H4 (cell line): ENCODE data around the gene KIF22. TPM values are rescaled to one million over a fixed set of nuclear protein-coding genes. Genes with fewer than 3 reads are reported as not detected.

ENCODE experiments used
- DNase-seq: peaks from one replicate; pipeline ENCODE4 v3.0.0-alpha.2; 2015; ENCODE audit warnings: low spot score
- total RNA-seq: library from RNA; depleted of rRNA; stranded (reverse); fragments of >200 nt; shearing (Covaris generic); gene quantifications from 2 replicates; pipeline ENCODE4 v1.2.3, GENCODE V29; 2014; rRNA removed

Gene KIF22
- total RNA-seq, 1 experiment from 2014 or later, result 72.7 TPM

DNA sequence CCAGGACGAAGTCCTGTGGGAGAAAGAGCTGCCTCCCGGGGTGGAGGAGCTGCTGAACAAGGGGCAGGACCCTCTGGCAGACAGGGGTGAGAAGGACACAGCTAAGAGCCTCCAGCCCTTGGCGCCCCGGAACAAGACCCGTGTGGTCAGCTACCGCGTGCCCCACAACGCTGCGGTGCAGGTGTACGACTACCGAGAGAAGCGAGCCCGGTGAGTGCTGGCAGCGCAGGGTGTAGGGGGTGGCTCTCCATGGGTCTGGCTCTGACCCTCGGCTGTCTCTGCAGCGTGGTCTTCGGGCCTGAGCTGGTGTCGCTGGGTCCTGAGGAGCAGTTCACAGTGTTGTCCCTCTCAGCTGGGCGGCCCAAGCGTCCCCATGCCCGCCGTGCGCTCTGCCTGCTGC is 51.1 kb downstream of the KIF22 start:
- DNase-seq, result no peak

DNA sequence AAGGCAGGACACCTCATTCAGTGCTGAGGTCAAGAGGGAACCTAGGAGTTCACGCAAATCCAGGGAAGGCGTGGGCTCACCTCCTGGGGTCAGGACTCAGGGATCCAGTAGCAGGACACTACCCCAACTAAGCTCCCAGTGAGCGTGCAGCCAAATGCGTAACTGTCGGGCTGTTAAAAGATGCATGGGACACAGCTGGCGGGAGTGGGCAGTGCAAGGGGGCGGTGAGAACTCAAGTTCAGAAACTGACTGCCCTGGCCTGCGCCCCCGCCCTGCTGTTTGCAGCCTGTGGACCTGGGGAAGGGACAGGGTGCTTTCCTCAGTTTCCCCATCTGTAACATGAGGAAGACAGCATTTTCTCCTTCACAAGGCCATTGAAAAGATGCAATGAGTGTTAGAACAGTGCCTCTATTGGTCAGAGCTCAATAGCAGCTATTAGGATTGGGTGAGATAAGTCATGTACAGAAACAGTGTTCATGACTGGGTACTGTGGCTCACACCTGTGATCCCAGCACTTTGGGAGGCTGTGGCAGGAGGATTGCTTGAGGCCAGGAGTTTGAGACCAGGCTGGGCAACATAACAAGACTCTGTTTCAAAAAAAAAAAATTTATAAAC is 52.3 kb downstream of the KIF22 start:
- DNase-seq, result no peak

DNA sequence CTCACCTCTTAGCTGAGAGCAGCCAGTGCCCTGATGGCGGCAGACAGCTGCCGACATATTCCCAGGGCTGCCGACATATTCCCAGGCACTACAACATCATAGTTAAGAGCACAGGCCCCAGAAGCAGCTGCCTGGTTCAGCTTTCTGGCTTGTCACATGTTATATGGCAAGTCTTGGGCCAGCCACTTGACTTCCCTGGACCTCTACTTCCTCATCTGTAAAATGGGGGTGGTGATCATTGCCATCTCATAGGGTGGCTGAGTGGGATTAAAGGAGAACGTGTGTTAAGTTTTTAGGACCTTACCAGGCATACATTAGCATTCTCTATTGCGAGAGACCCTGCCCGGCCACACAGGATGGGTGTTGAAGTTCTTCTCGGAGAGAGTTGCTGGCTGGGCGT is 53.4 kb downstream of the KIF22 start:
- DNase-seq, result no peak

DNA sequence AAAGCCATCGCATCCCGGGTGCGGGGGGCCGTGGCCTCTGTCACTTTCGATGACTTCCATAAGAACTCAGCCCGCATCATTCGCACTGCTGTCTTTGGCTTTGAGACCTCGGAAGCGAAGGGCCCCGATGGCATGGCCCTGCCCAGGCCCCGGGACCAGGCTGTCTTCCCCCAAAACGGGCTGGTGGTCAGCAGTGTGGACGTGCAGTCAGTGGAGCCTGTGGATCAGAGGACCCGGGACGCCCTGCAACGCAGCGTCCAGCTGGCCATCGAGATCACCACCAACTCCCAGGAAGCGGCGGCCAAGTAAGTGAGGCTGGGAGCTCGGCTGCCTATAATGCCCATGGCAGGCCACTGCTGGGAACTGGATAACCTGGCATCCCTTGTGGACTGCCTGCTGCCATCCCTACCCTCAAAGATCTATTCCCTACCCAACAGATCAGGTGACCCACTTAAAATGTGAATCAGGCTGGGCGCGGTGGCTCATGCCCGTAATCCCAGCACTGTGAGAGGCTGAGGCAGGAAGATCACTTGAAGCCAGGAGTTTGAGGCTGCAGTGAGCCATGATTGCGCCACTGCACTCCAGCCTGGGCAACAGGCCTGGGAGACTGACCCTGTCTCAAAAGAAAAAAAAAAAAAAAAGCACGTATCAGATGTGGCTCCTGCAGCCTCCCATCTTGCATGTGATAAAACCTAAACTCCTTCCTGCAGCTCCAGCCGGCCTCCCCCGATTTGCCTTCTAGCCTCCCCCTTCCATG is 54.2 kb downstream of the KIF22 start:
- no peak for DNase-seq

DNA sequence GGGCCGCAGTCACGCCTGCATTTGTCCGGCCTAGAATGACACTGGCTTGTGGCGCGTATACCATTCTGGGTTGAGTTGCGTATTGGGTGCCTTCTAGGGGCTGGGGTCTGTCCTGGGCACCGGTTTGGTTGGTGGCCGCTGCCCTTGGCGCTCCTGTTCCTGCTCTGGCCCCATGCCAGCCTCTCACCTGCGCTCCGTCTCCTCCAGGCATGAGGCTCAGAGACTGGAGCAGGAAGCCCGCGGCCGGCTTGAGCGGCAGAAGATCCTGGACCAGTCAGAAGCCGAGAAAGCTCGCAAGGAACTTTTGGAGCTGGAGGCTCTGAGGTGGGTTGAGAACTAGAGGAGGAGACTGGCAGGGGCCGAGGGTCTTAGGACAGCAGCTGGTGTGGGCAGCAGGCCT is 55.1 kb downstream of the KIF22 start:
- DNase-seq, result no peak

DNA sequence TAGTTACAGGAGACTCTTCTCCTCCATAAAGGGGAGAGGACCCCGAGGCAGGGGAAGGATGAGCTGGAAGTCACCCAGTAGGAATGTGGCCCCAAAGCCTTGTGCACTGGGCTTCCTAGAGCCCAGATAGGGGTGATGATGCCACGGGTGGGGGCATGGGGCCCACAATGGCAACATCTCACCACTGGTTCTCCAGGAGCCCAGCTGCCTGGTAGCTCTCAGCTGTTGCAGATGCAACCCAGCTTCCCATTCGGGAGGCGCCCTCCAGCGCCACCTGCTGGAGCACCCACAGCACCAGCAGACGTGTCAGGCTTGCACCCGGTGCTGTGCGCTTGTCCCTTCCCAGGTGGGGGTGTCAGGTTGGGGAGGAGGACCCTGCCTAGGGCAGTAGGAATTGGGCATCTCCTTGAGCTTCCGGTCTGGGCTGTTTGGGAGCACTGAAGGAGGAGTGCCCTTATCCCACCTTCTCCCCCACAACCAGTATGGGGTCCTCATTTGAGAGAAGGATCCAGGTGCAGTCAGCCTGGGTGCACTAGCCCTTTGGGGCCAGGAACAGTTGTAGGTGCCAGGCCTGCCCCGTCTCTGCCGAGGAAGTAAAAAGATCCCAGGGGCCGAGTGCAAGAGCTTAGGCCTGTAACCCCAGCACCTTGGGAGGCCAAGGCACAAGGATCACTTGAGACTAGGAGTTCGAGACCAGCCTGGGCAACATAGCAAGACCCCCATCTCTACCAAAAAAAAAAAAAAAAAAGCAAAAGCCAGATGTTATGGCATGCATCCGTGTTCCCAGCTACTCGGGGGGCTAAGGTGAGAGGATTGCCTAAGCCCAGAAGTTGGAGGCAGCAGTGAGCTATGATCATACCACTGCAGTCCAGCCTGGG is 58.1 kb downstream of the KIF22 start:
- DNase-seq, result peak; percentile 29

DNA sequence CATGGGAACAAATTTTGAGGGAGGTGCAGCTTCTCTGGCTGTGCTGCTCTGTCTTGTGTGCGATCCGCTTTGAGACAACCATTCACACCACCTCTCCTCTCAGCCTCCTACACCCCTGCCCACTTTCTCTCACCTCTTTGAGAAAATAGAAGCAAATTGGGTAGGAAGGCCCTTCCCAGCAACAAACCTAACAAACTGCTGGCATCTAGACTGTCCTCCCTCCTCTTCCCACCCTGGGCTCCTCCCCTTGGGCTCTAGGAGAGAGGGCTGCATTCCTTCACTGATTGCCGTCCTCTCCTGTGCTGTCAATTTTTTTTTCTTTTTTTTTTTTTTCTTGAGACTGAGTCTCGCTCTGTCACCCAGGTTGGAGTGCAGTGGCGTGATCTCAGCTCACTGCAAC is 59.0 kb downstream of the KIF22 start:
- no peak for DNase-seq

DNA sequence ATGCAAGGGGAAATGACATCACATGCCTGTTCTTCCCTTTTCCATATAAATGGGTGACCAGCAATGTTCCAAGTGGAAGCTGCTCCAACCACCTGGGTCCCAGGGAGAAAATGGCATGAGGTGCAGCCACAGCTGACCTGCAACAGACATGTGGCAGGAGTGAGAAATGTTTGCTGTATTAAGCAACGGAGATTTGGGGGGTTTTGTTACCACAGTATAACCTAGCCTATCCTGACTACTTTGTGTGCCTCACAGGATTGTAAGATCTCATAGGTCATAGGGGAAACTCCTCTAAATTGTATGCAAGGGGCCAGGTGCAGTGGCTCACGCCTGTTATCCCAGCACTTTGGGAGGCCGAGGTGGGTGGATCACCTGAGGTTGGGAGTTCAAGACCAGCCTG is 60.4 kb downstream of the KIF22 start:
- DNase-seq, result no peak

DNA sequence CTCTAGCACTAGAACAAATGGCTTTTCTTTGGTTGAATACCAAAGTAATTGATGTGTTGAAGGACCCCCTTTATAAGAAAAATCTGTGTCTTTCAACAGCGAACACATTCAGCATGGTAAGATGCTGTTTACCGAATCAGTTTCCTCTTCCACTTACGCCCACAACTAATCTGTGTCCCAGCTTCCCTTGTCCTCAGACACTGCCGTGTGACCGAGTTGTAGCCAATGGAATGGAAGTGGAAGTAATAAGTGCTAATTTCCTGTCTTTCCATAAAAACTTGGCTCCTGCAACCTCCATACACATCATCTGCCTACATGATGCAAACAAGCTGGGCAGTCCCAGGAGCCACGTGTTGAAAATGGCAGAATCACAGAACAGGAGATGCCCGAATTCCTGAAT is 62.1 kb downstream of the KIF22 start:
- no peak for DNase-seq

DNA sequence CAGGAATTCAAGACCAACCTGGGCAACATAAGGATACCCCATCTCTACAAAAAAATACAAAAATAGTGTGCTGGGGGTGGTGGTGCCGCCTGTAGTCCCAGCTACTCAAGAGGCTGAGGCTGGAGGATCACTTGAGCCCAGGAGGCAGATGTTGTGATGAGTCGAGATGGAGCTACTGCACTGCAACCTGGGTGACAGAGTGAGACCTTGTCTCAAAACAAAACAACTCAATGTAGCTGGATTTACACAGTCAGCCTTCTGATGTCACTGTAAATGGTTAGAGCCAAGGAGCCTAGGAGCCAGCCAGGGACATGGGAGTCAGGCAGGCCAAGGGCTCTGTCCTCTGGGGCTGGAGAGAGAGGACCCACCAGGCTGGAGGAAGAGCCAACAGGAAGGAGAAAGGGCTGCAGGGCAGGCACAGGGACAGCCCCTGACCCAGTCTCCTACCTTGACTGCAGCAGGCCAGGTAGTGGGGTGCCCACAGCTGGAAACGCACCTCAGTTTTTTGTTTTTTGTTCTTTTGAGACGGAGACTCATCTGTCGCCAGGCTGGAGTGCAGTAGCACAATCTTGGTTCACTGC is 64.1 kb downstream of the KIF22 start:
- DNase-seq, result no peak

Other genes with a start within 250 kb of the KIF22 start
- gene SPN, start 127.5 kb upstream of the KIF22 start, total RNA-seq, result 0.70 and 2.8 TPM in 2 replicates
- 0.27 and 0.93 TPM in 2 replicates for gene QPRT, start 111.6 kb upstream of the KIF22 start, total RNA-seq
- gene C16orf54, start 44.8 kb upstream of the KIF22 start, total RNA-seq, result 3.5 and 4.6 TPM in 2 replicates
- gene ZG16, start 12.5 kb upstream of the KIF22 start, total RNA-seq, result not detected in 2 replicates
- 84.6 and 135 TPM in 2 replicates for gene MAZ, start 15.8 kb downstream of the KIF22 start, total RNA-seq
- 0.14 and 1.0 TPM in 2 replicates for gene PRRT2, start 21.4 kb downstream of the KIF22 start, total RNA-seq
- gene PAGR1, start 25.4 kb downstream of the KIF22 start, total RNA-seq, result 43.4 and 46.3 TPM in 2 replicates
- gene MVP, start 29.7 kb downstream of the KIF22 start, total RNA-seq, result 83.0 and 87.2 TPM in 2 replicates
- 52.8 and 58.4 TPM in 2 replicates for gene CDIPT, start 72.5 kb downstream of the KIF22 start, total RNA-seq
- 6.8 and 10.0 TPM in 2 replicates for gene SEZ6L2, start 108.8 kb downstream of the KIF22 start, total RNA-seq
- gene ASPHD1, start 109.7 kb downstream of the KIF22 start, total RNA-seq, result 3.6 and 6.9 TPM in 2 replicates
- gene KCTD13, start 135.5 kb downstream of the KIF22 start, total RNA-seq, result 3.3 and 7.4 TPM in 2 replicates
- gene TMEM219, start 171.3 kb downstream of the KIF22 start, total RNA-seq, result 60.8 and 85.4 TPM in 2 replicates
- 11.6 and 17.2 TPM in 2 replicates for gene TAOK2, start 183.1 kb downstream of the KIF22 start, total RNA-seq
- gene HIRIP3, start 204.9 kb downstream of the KIF22 start, total RNA-seq, result 18.2 and 24.8 TPM in 2 replicates
- gene INO80E, start 205.5 kb downstream of the KIF22 start, total RNA-seq, result 85.3 and 87.1 TPM in 2 replicates
- 0.12 TPM in 1 of 2 replicates, not detected in the other for gene DOC2A, start 220.3 kb downstream of the KIF22 start, total RNA-seq
- not detected in 2 replicates for gene C16orf92, start 232.4 kb downstream of the KIF22 start, total RNA-seq
- gene TLCD3B, start 240.5 kb downstream of the KIF22 start, total RNA-seq, result 0.04 TPM in 1 of 2 replicates, not detected in the other